HG02588 (cell line): ENCODE data around the gene DCLK1.
"Not testable (repeated sequence)": the region's sequence is repeated elsewhere in the genome, so short reads cannot be mapped to it uniquely, and the experiment has no call there.

Experiments used
- ATAC-seq: cut with Tn5 transposase; IDR thresholded peaks from one replicate; pipeline ENCODE4 v1.9.1; 2021; ENCODE audit warnings: mild to moderate bottlenecking, moderate library complexity; ENCODE audit not compliant: unreplicated experiment

Gene DCLK1

GRCh38 chr13:35990196-35990595 is 141.0 kb downstream of the DCLK1 start:
- ATAC-seq = no peak

- ATAC-seq = no peak
These were observed 142.5 kb downstream of the DCLK1 start for GRCh38 chr13:35988648-35989081.

GRCh38 chr13:35987572-35988513 is 143.3 kb downstream of the DCLK1 start:
- no peak for ATAC-seq

GRCh38 chr13:35984776-35985453 is 146.3 kb downstream of the DCLK1 start:
- ATAC-seq = no peak

- no peak for ATAC-seq
These were observed 146.9 kb downstream of the DCLK1 start for GRCh38 chr13:35984287-35984686.

- not testable (repeated sequence) for ATAC-seq
These were observed 147.5 kb downstream of the DCLK1 start for GRCh38 chr13:35983703-35984102.

- no peak for ATAC-seq
These were observed 148.0 kb downstream of the DCLK1 start for GRCh38 chr13:35983206-35983605.

- ATAC-seq = no peak
These were observed 151.7 kb downstream of the DCLK1 start for GRCh38 chr13:35979361-35979951.

GRCh38 chr13:35978607-35979316 is 152.4 kb downstream of the DCLK1 start:
- no peak for ATAC-seq

GRCh38 chr13:35977060-35977459 is 154.1 kb downstream of the DCLK1 start:
- ATAC-seq = no peak

GRCh38 chr13:35976126-35976525 is 155.1 kb downstream of the DCLK1 start:
- no peak for ATAC-seq

- not testable (repeated sequence) for ATAC-seq
These were observed 164.2 kb downstream of the DCLK1 start for GRCh38 chr13:35966951-35967350.

GRCh38 chr13:35966024-35966423 is 165.2 kb downstream of the DCLK1 start:
- ATAC-seq = no peak

- no peak for ATAC-seq
These were observed 165.8 kb downstream of the DCLK1 start for GRCh38 chr13:35965226-35965927.

- ATAC-seq = no peak
These were observed 166.4 kb downstream of the DCLK1 start for GRCh38 chr13:35964863-35965180.

GRCh38 chr13:35964011-35964862 is 166.9 kb downstream of the DCLK1 start:
- ATAC-seq = no peak

- no peak for ATAC-seq
These were observed 169.5 kb downstream of the DCLK1 start for GRCh38 chr13:35961461-35962220.

GRCh38 chr13:35961002-35961401 is 170.2 kb downstream of the DCLK1 start:
- ATAC-seq = no peak

- no peak for ATAC-seq
These were observed 173.2 kb downstream of the DCLK1 start for GRCh38 chr13:35957996-35958395.
